B cell (primary cell): ENCODE data around the gene RSPH9. TPM values are rescaled to one million over a fixed set of nuclear protein-coding genes. Genes with fewer than 3 reads are reported as not detected.

ENCODE experiments used
- ATAC-seq: fragments of 200-7000 bp; cut with Tn5 transposase; one replicate; pipeline ENCODE4 v1.10.0; 2021; ENCODE audit warnings: low read depth, mild to moderate bottlenecking, moderate number of reproducible peaks, moderate library complexity
- CTCF ChIA-PET: fragments of 350-600 bp; sonication (Branson Sonifier 250); formaldehyde crosslinking; loops from one replicate; lab custom pipeline; 2021; ENCODE audit warnings: antibody characterized with exemption, inconsistent platforms; lab: Charles Lee
- POLR2A ChIA-PET: fragments of 350-600 bp; sonication (Branson Sonifier 250); formaldehyde crosslinking; loops from one replicate; lab custom pipeline; 2021; ENCODE audit warnings: antibody characterized with exemption; lab: Charles Lee
- DNase-seq: peaks from one replicate; pipeline ENCODE4 v3.0.0; 2013
- H2AFZ ChIP-seq: 2 replicates; pipeline ENCODE4 v1.6.1; 2012; ENCODE audit warnings: mild to moderate bottlenecking, low read depth, low read length; ENCODE audit not compliant: insufficient read depth, poor library complexity, severe bottlenecking
- H3K27ac ChIP-seq, 2 donors: 1 replicate in 1 of 2; 2 replicates in 1 of 2; pipeline ENCODE4 v1.5.1; 2012 to 2013; ENCODE audit warnings: low read length in 2 of 2, mild to moderate bottlenecking in 2 of 2, moderate library complexity in 1 of 2
- H3K27me3 ChIP-seq, 4 experiments: fragments of 200-600 bp in 1 of 4; sonication (generic) in 1 of 4; replicated peaks in 1 of 4; 1 replicate in 2 of 4; 2 replicates in 2 of 4; pipeline versions ENCODE4 v1.6.1 to v1.7.0; 2013 to 2016; ENCODE audit warnings: low read length in 3 of 4, mild to moderate bottlenecking in 2 of 4, mixed read lengths in 1 of 4, moderate library complexity in 1 of 4; ENCODE audit not compliant: insufficient read depth in 4 of 4, control insufficient read depth in 3 of 4; ENCODE audit errors: control extremely low read depth in 1 of 4
- H3K36me3 ChIP-seq, 2 experiments: replicated peaks in 1 of 2; 1 replicate in 1 of 2; 2 replicates in 1 of 2; pipeline versions ENCODE4 v1.6.1 to v1.7.1; 2013; ENCODE audit warnings: low read length in 1 of 2; ENCODE audit not compliant: insufficient read depth in 2 of 2, control insufficient read depth in 1 of 2; ENCODE audit errors: control extremely low read depth in 1 of 2, extremely low read depth in 1 of 2
- H3K4me1 ChIP-seq, 2 donors: fragments of 200-600 bp in 1 of 2; sonication (generic) in 1 of 2; 1 replicate in 1 of 2; 2 replicates in 1 of 2; pipeline versions ENCODE4 v1.5.1 to v1.6.1; 2013 to 2017; ENCODE audit warnings: low read length in 2 of 2; ENCODE audit not compliant: control insufficient read depth in 2 of 2, insufficient read depth in 2 of 2
- H3K4me2 ChIP-seq: replicated peaks from 2 replicates; pipeline ENCODE3; 2012; ENCODE audit warnings: mild to moderate bottlenecking, low read depth, low read length; ENCODE audit not compliant: poor library complexity, severe bottlenecking
- H3K4me3 ChIP-seq, 5 experiments: fragments of 200-600 bp in 1 of 5; sonication (generic) in 1 of 5; 1 replicate in 3 of 5; 2 replicates in 2 of 5; pipeline versions ENCODE4 v1.5.1 to v1.7.0; 2011 to 2016; ENCODE audit warnings: low read length in 4 of 5, mild to moderate bottlenecking in 4 of 5, low read depth in 2 of 5, control low read depth in 1 of 5, moderate library complexity in 1 of 5; ENCODE audit not compliant: insufficient read depth in 1 of 5; ENCODE audit errors: control extremely low read depth in 1 of 5, extremely low read depth in 1 of 5
- H3K79me2 ChIP-seq: fragments of 200-600 bp; sonication (generic); one replicate; pipeline ENCODE4 v1.6.0; 2016; ENCODE audit warnings: low read length; ENCODE audit not compliant: control insufficient read depth, insufficient read depth
- H3K9ac ChIP-seq: fragments of 200-600 bp; sonication (generic); 2 replicates; pipeline ENCODE4 v1.6.1; 2017; ENCODE audit warnings: mild to moderate bottlenecking, low read length, moderate library complexity
- H3K9me3 ChIP-seq, 3 donors: one replicate each; pipeline versions ENCODE4 v1.6.1 to v1.7.1; 2013; ENCODE audit warnings: low read length in 2 of 3; ENCODE audit not compliant: control insufficient read depth in 2 of 3, insufficient read depth in 1 of 3; ENCODE audit errors: control extremely low read depth in 1 of 3
- H4K20me1 ChIP-seq: 2 replicates; pipeline ENCODE4 v1.6.0; 2012; ENCODE audit warnings: mild to moderate bottlenecking, low read length; ENCODE audit not compliant: insufficient read depth, control insufficient read depth, poor library complexity, severe bottlenecking
- H3K27ac Mint-ChIP-seq: one replicate; pipeline ENCODE4 v1.8.0; 2021; ENCODE audit warnings: mixed read lengths
- H3K27me3 Mint-ChIP-seq: one replicate; pipeline ENCODE4 v1.8.0; 2021; ENCODE audit warnings: mixed read lengths
- H3K4me1 Mint-ChIP-seq: one replicate; pipeline ENCODE4 v1.8.0; 2021; ENCODE audit warnings: mixed read lengths
- H3K4me3 Mint-ChIP-seq: one replicate; pipeline ENCODE4 v1.8.0; 2021; ENCODE audit warnings: mixed read lengths
- H3K9me3 Mint-ChIP-seq: one replicate; pipeline ENCODE4 v1.8.0; 2022; ENCODE audit warnings: mixed read lengths; ENCODE audit not compliant: insufficient read depth
- CTCF ChIP-seq: fragments of 200-600 bp; IDR thresholded peaks from one replicate; pipeline ENCODE4 v1.8.0; 2022; ENCODE audit warnings: antibody characterized with exemption, mild to moderate bottlenecking
- EZH2 ChIP-seq: IDR thresholded peaks from 2 replicates; pipeline ENCODE4 v1.6.1; 2012; ENCODE audit warnings: borderline replicate concordance, low read depth, mild to moderate bottlenecking, moderate library complexity, low read length; ENCODE audit not compliant: insufficient read depth, poor library complexity, severe bottlenecking
- WGBS: methylation state at CpG from one replicate; pipeline ENCODE4 v1.1.5; 2013; ENCODE audit warnings: missing lambda C conversion rate; ENCODE audit not compliant: insufficient coverage; 5-methylcytosine and 5-hydroxymethylcytosine counted together
- intact Hi-C: fragments of 100-400 bp; cut with micrococcal nuclease; formaldehyde crosslinking; loops from one replicate; pipeline ENCODE4 v1.10.0; 2022
- polyA plus RNA-seq: library from polyadenylated mRNA; depleted of rRNA; stranded (reverse); fragments of >200 nt; gene quantifications from 2 replicates; pipeline ENCODE4 v1.2.3, GENCODE V29; 2012
- total RNA-seq, 2 donors: library from RNA; stranded (reverse); fragments of 120-200 nt in 1 of 2; gene quantifications; 1 replicate in 1 of 2; 2 replicates in 1 of 2; pipeline versions ENCODE4 v1.2.3 to v1.2.4, GENCODE V29; 2013 to 2022

Gene RSPH9
- total and polyA plus RNA-seq, 2 donors (not counting 1 experiment from before 2014, with no cell fraction given), result 0.04 TPM; not detected in 1

GRCh38 chr6:43621078-43621835, 23.6 kb upstream of the RSPH9 start:
- ChIA-PET CTCF (interaction anchor here (3.9 kb wide), 1 partner anchor 13 kb away, joined by 20 read pairs; no protein-coding TSS in a partner anchor), POLR2A (no interaction called here)
- Mint-ChIP-seq H3K27ac (peak overlapping the region; percentile 32), H3K9me3 (no peaks in the 10 kb centered on the region), H3K4me3 (no peak overlapping the region), H3K27me3 (no peaks in the 10 kb centered on the region), H3K4me1 (peaks cover 6% of the 10 kb centered on the region)
- no peaks in the 10 kb centered on the region for H4K20me1 ChIP-seq
- intact Hi-C loops, result loop anchor here (10.0 kb wide), 1 partner anchor 396 kb away; the partner anchor contains the start of gene DNPH1
- H3K4me3 ChIP-seq, result no peak overlapping the region
- no peak overlapping the region for H3K4me2 ChIP-seq
- peaks cover 2 to 57% of the 10 kb centered on the region in 2 experiments for H3K36me3 ChIP-seq
- H3K9ac ChIP-seq, result no peak overlapping the region
- 98% methylated on average over 11 of the region's 12 CpGs for WGBS
- H3K27ac ChIP-seq, result no peak overlapping the region
- ATAC-seq (no peak), DNase-seq (no peak)
- peaks cover 3 to 4% of the 10 kb centered on the region in 2 donors for H3K4me1 ChIP-seq
- TF ChIP-seq CTCF (no peak), EZH2 (no peak)
- no peaks in the 10 kb centered on the region for H3K27me3 ChIP-seq
- no peaks in the 10 kb centered on the region for H3K9me3 ChIP-seq
- peaks cover 5% of the 10 kb centered on the region for H3K79me2 ChIP-seq
- no peak overlapping the region for H2AFZ ChIP-seq

GRCh38 chr6:43621836-43622180, 23.0 kb upstream of the RSPH9 start:
- TF ChIP-seq CTCF, result no peak
- no peak for TF ChIP-seq EZH2
- Histone ChIP-seq H3K79me2 (peaks cover 6% of the 10 kb centered on the region), H2AFZ (no peak overlapping the region), H3K4me2 (no peak overlapping the region), H3K36me3 (peaks cover 0 to 60% of the 10 kb centered on the region in 2 experiments), H3K27ac (no peak overlapping the region), H3K9ac (no peak overlapping the region), H4K20me1 (peaks cover under 1% of the 10 kb centered on the region), H3K4me1 (peaks cover 4 to 5% of the 10 kb centered on the region in 2 donors), H3K9me3 (no peaks in the 10 kb centered on the region), H3K27me3 (no peaks in the 10 kb centered on the region), H3K4me3 (no peak overlapping the region)
- CTCF ChIA-PET, result interaction anchor here (0.6 kb wide), 1 partner anchor 258 kb away, joined by 3 read pairs; no protein-coding TSS in a partner anchor
- ATAC-seq, result no peak
- intact Hi-C loops, result loop anchor here (10.0 kb wide), 1 partner anchor 397 kb away; the partner anchor contains the start of gene DNPH1
- Mint-ChIP-seq H3K27ac (no peak overlapping the region), H3K9me3 (no peaks in the 10 kb centered on the region), H3K27me3 (no peaks in the 10 kb centered on the region), H3K4me1 (peaks cover 7% of the 10 kb centered on the region), H3K4me3 (no peak overlapping the region)
- DNase-seq, result no peak
- WGBS, result 96% methylated on average over 8 of the region's 10 CpGs
- POLR2A ChIA-PET, result no interaction called here
